Measurements from ENCODE around the gene ADCY5.

DNA sequence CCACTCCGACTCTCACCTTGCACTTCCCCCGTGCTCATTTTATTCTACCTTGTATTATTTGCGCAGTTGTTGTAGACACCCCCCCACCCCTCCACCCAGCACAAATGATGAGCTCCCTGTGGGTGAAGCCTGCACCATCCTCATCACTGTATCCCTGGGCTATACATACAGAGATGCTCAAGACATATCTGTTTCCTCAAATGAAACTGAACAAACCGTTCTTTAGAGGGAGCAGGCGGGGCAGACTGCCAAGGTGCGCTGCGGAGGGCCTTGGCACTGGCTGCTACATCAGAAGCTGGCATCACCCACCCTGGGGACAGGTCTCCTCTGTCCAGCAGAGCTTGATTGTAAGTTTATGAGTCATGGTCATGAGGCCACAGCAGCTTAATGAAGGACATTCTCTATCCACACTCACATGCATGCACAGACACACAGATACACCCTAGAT, 29.0 kb downstream of the ADCY5 start:
- TF ChIP-seq, protein P1, sequence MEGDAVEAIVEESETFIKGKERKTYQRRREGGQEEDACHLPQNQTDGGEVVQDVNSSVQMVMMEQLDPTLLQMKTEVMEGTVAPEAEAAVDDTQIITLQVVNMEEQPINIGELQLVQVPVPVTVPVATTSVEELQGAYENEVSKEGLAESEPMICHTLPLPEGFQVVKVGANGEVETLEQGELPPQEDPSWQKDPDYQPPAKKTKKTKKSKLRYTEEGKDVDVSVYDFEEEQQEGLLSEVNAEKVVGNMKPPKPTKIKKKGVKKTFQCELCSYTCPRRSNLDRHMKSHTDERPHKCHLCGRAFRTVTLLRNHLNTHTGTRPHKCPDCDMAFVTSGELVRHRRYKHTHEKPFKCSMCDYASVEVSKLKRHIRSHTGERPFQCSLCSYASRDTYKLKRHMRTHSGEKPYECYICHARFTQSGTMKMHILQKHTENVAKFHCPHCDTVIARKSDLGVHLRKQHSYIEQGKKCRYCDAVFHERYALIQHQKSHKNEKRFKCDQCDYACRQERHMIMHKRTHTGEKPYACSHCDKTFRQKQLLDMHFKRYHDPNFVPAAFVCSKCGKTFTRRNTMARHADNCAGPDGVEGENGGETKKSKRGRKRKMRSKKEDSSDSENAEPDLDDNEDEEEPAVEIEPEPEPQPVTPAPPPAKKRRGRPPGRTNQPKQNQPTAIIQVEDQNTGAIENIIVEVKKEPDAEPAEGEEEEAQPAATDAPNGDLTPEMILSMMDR (IDR thresholded peaks at IDR 0.05; ENCODE audit: poor library complexity) = no peak
- no peak for TF ChIP-seq EZH2phosphoT487 (IDR thresholded peaks at IDR 0.05; ENCODE audit: low read depth, severe bottlenecking, unreplicated experiment)
- no peak for TF ChIP-seq EZH2 (IDR thresholded peaks at IDR 0.05; ENCODE audit: borderline replicate concordance)
